AG04449 (cell line): Measurements from ENCODE around the gene SLC44A1.

Experiments used
- CTCF ChIA-PET: fragments of 350-600 bp; formaldehyde crosslinking; extraction: SDS; loops from one replicate; lab custom pipeline; 2021; ENCODE audit warnings: antibody characterized with exemption; lab: Yijun Ruan, JAX
- POLR2A ChIA-PET: fragments of 400-600, 350-600 bp; formaldehyde crosslinking; extraction: SDS; loops from one replicate; lab custom pipeline; 2020; ENCODE audit warnings: antibody characterized with exemption, inconsistent platforms; lab: Yijun Ruan, JAX
- DNase-seq: peaks from one replicate; pipeline ENCODE4 v3.0.0-alpha.2; 2010; ENCODE audit warnings: low read depth, low spot score
- H3K4me3 ChIP-seq: 2 replicates; pipeline ENCODE4 v1.5.1; 2011; ENCODE audit warnings: low read depth, mild to moderate bottlenecking, control low read depth, low read length
- TF ChIP-seq, protein P1 (sequence below): IDR thresholded peaks from one replicate; pipeline ENCODE4 v1.5.1; 2011; ENCODE audit warnings: mild to moderate bottlenecking, moderate library complexity, low read length, control low read depth, inconsistent platforms; ENCODE audit not compliant: insufficient read depth; ENCODE audit errors: missing control alignments

SLC44A1 gene

DNA sequence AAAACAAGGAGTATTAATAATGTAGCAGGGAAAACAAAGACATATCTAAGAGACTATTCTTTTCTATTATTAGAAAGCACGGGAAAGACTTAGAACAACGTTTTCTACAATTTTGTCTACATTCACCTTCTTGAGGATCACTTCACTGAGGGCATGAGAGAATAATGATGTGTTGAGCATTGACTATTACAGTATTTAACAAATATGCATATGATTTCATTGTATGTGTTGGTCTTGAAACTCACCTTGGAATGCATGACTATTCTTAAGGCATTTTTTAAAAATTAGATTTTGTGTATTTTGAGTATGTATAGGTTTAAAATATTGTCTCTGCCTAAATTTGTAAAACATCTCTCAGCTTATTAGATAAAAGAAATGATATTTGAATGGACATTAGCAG is 204.6 kb downstream of the SLC44A1 start:
- DNase-seq: no peak
- ChIA-PET CTCF (interaction anchor here (1.4 kb wide), 1 partner anchor 12 kb away, joined by 3 read pairs; no protein-coding TSS in a partner anchor), POLR2A (interaction anchor here (1.1 kb wide), 1 partner anchor 13 kb away, joined by 4 read pairs; no protein-coding TSS in a partner anchor)
- TF ChIP-seq, protein P1, sequence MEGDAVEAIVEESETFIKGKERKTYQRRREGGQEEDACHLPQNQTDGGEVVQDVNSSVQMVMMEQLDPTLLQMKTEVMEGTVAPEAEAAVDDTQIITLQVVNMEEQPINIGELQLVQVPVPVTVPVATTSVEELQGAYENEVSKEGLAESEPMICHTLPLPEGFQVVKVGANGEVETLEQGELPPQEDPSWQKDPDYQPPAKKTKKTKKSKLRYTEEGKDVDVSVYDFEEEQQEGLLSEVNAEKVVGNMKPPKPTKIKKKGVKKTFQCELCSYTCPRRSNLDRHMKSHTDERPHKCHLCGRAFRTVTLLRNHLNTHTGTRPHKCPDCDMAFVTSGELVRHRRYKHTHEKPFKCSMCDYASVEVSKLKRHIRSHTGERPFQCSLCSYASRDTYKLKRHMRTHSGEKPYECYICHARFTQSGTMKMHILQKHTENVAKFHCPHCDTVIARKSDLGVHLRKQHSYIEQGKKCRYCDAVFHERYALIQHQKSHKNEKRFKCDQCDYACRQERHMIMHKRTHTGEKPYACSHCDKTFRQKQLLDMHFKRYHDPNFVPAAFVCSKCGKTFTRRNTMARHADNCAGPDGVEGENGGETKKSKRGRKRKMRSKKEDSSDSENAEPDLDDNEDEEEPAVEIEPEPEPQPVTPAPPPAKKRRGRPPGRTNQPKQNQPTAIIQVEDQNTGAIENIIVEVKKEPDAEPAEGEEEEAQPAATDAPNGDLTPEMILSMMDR: no peak
- peak overlapping the region; percentile 83 for H3K4me3 ChIP-seq

DNA sequence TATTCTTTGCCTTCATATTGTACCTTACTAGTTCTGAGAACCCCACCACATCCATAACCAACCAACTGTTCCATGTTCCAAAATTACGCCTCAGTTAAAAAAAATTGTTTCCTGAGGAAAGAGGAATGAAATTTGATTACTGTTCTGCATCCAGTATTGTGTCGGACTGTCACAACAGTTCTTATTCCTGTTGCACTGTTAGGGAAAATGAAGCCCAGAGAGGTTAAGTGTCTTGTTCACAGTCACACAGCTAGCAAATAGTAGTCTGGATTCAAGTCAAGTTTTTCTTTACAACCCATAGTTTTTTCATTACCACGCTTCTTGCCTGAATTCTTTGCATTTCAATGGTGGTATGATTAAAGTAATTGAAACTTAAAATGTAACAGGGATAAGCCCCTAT is 207.7 kb downstream of the SLC44A1 start:
- DNase-seq: no peak
- H3K4me3 ChIP-seq: no peak overlapping the region
- POLR2A ChIA-PET: no interaction called here
- TF ChIP-seq, protein P1: no peak
- CTCF ChIA-PET: interaction anchor here (0.8 to 1.0 kb wide), 2 partner anchors 9 to 36 kb away, joined by 3 read pairs; no protein-coding TSS in a partner anchor

DNA sequence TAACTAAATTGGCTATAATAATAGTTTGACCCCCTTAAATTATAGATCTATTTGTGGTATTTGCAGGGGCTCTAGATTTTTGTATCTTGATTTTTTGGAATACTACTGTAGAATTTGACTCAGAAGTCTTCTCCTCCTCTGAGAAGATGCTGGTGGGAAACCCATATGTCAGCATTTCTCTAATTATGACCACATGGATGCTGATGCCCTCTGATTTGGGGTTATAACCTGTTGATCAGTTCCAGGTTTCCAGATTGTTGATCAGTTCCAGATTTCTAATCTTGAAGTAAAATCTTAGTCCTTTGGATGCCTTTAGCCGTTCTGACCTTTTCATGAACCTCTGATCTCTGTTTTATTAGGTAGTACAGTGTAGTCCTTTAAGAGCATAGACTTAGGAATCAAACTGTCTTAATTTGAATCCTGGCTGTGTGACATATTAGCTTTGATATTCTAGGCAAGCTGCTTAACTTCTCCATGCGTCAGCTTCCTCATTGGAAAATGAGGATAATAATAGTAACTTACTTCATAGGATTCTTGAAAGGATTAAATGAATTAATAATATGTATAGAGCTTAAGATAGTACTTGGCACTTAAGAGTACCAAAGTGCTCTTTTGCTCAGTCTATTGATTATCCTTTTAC is 211.5 kb downstream of the SLC44A1 start:
- ChIA-PET POLR2A (no interaction called here), CTCF (interaction anchor here (1.2 kb wide), 1 partner anchor 16 kb away, joined by 3 read pairs; no protein-coding TSS in a partner anchor)
- TF ChIP-seq, protein P1: no peak
- DNase-seq: no peak
- no peak overlapping the region for H3K4me3 ChIP-seq

DNA sequence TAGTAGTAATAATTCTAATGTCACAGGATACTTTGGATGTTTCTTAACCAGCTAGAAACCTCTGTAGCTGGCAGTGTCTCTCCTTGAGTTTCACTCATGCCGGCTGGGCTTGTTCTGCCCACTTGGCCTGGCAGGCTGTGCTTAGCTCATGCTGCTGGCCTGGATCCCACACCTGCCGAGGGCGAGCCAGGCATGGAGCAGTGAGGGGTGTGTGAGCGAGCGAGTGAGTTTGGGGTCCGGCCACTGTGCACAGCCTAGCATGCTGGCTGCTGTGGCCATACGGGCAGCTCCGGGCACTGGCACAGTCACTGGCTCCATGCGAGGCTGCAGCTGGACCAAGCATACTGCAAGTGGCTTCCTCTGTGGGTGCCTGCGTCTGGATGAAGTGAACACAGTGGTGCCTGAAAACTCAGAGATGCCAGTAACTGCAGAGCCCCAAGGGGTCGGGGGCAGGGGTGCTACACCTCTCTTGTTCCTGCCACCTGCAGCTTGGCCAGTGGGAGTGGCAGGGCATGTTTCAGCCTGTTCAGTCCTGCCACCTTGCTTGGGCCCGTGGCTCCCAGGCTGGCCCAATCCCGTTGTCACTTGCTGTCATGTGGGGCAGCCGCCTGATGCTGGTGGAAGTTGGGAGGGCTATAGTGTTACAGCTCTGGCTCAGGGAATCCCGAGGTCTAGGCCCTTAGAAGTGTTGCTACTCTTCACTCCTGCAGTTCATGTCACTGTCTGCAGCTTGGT is 213.3 kb downstream of the SLC44A1 start:
- ChIA-PET POLR2A (no interaction called here), CTCF (interaction anchor here (1.1 kb wide), 1 partner anchor 16 kb away, joined by 3 read pairs; no protein-coding TSS in a partner anchor)
- TF ChIP-seq, protein P1: no peak
- H3K4me3 ChIP-seq: no peak overlapping the region
- no peak for DNase-seq

DNA sequence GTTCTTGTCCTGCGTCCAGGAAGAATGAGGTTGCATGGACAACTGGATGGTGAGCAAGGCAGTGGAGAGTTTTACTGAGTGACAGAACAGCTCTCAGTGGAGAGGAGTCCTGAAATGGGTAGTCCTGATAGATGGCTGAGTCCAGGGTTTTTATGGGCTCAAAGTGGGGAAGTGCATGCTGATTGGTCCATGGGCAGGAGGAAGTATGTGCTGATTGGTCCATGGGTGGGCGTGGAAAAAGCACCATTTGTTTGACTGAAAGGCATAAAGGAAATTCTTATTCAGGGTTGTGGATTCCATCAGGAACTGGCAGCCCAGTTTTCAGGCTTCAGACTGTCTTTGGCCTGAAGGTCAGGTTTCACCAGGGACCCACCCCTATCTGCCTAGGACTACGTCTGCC is 214.0 kb downstream of the SLC44A1 start:
- POLR2A ChIA-PET: no interaction called here
- TF ChIP-seq, protein P1: no peak
- DNase-seq: no peak
- CTCF ChIA-PET: no interaction called here
- H3K4me3 ChIP-seq: no peak overlapping the region

DNA sequence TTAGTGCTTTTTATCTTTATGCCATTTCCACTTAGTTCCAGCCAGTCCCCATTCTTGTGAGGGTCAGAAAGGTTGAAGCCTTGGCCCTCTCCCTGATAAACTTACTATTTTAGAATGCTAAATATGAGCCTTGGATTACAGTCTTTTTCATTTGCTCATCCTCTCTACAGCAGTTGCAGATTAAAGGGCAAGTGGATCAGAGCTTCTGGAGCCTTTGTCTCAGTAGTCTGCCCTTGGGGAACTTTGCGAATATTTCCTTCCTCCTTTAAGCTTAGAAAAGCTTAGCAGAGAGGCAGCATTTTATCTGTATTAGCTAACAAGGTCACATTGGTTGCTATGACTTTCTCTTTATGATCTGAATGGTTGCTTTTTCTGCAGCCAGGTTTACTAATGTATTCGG is 214.9 kb downstream of the SLC44A1 start:
- POLR2A ChIA-PET: no interaction called here
- TF ChIP-seq, protein P1: no peak
- no peak overlapping the region for H3K4me3 ChIP-seq
- no peak for DNase-seq
- CTCF ChIA-PET: interaction anchor here (1.0 kb wide), 1 partner anchor 22 kb away, joined by 4 read pairs; no protein-coding TSS in a partner anchor
